ENCODE results near the gene ANKRD63. TPM values are rescaled to one million over a fixed set of nuclear protein-coding genes. Genes with fewer than 3 reads are reported as not detected.

The ANKRD63 gene
- total and polyA plus RNA-seq, 9 of the 15 experiments (the other 6 are each of a cell fraction or from before 2014, with no cell fraction given), result 1.3 to 2.0 (median 1.8) TPM; not detected in 6

- peak in 1 of 2 experiments; percentile 12 for TF ChIP-seq E2F6 (IDR thresholded peaks at IDR 0.05; ENCODE audit: borderline replicate concordance in 1 of 2, extremely low read depth in 1 of 2, insufficient read depth in 1 of 2, insufficient read length in 1 of 2, low read depth in 1 of 2, low read length in 1 of 2, poor library complexity in 1 of 2, severe bottlenecking in 1 of 2)
- peak; percentile 99 for TF ChIP-seq CTBP1 (IDR thresholded peaks at IDR 0.05; ENCODE audit: borderline replicate concordance)
- no peak for TF ChIP-seq CHAMP1 (IDR thresholded peaks at IDR 0.05)
- peak; percentile 60; the same call in 1 of the 2 replicates for TF ChIP-seq ETV5 (CRISPR knock-in tag; IDR thresholded peaks at IDR 0.05; ENCODE audit: low read depth)
- TF ChIP-seq MYC (IDR thresholded peaks at IDR 0.05; ENCODE audit: low read depth, low read length), result 0 out of 2 replicates have a peak, but pooled peaks have one; percentile 37
- no peak for TF ChIP-seq MYC (CRISPR knock-in tag; IDR thresholded peaks at IDR 0.05; ENCODE audit: borderline replicate concordance, low read depth)
- TF ChIP-seq PRDM10 (IDR thresholded peaks at IDR 0.05; ENCODE audit: partially characterized antibody), result peak; percentile 57
- no peak for TF ChIP-seq ZNF133 (CRISPR knock-in tag; IDR thresholded peaks at IDR 0.05)
- peak; percentile 95 for TF ChIP-seq SMARCE1 (IDR thresholded peaks at IDR 0.05)
- TF ChIP-seq KDM5B (IDR thresholded peaks at IDR 0.05; ENCODE audit: insufficient replicate concordance, low read depth, low read length), result peak; percentile 30
- TF ChIP-seq NFIC (IDR thresholded peaks at IDR 0.05), result peak; percentile 43; the same call in 1 of the 2 replicates
- peak in 1 of 2 experiments; percentile 67; a peak in 2 of 4 replicates for TF ChIP-seq HDAC1 (IDR thresholded peaks at IDR 0.05)
- TF ChIP-seq ARID1B (IDR thresholded peaks at IDR 0.05), result peak; percentile 87
- peak; percentile 92 for TF ChIP-seq ZEB2 (IDR thresholded peaks at IDR 0.05)
- TF ChIP-seq LCOR (CRISPR knock-in tag; IDR thresholded peaks at IDR 0.05), result peak; percentile 56; the same call in 1 of the 2 replicates
- TF ChIP-seq ZBTB33 (CRISPR knock-in tag; IDR thresholded peaks at IDR 0.05), result 0 out of 2 replicates have a peak, but pooled peaks have one; percentile 21
- no peak for TF ChIP-seq ZC3H11A (IDR thresholded peaks at IDR 0.05; ENCODE audit: low read depth, low read length)
- peak; percentile 44; the same call in 1 of the 2 replicates for TF ChIP-seq TCF3 (CRISPR knock-in tag; IDR thresholded peaks at IDR 0.05)
- peak; percentile 94 for TF ChIP-seq SMARCA4 (IDR thresholded peaks at IDR 0.05)
- 0 out of 2 replicates have a peak, but pooled peaks have one; percentile 32 for TF ChIP-seq EHMT2 (IDR thresholded peaks at IDR 0.05)
These were observed 16.0 kb downstream of the ANKRD63 start (continued) for GRCh38 chr15:40266828-40267304.

Data from K562 (cell line).